Activated CD8-positive, alpha-beta memory T cell treated with anti-CD3 and anti-CD28 coated beads for 24 hours (primary cell): Measurements from ENCODE around the gene RYR3.

Experiments
- DNase-seq: peaks from one replicate; pipeline ENCODE4 v3.0.0-alpha.2; 2020

The RYR3 gene

DNA sequence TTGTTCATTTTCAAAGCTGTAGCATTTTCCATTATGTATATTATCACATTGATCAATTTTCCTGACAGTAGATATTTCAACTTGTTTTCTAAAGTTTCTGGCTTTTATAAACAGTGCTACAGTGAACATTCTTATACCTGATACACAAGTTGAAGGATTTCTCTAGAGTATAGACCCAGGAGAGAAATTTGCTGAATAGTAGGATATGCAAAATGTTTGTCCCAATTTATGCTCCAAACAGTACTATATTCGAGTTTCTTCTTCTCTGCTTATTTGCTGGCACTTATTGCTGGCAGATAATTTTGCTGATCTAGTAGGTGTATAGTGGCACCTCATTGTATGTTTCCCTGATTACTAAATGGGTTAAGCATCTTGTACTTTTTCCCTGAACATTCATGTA lies 540.3 kb downstream of the RYR3 start:
- no peak for DNase-seq

DNA sequence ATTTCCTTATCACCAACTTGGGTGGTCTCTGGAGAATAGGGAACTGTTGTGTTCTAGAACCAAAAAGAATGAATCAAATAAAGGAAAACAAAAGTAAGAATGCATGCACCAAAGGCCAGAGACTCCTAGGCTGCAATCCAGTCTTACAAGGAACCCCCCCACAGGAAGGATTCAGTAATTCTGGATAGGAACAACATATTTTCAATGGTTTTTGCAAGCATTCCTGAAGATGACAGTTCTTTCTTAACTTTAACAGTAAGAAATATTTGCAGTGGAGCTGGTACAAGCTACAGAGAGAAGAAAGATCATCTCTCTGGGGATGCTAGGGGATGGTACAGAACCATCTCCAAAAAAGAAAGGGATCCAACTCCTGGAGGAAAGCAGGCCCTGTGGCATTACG lies 541.3 kb downstream of the RYR3 start:
- DNase-seq, result no peak

DNA sequence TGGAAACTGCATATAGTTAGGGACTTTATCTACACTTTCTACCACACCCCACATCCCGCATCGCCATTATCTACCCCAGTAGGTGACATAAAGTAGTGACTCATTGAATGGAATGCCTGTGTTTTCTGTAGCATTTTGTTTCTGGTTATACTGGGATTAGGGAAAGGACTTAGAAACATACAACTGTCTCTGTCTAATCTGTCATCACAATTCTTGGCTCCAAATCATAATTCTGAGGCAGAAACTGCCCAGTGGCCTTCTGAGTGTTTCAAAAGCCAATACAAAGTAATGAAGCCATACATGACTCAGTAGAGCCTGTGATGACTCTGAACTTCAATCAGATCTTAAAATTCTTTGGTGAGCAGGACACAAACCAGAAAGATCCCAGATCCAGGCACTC lies 541.8 kb downstream of the RYR3 start:
- no peak for DNase-seq

DNA sequence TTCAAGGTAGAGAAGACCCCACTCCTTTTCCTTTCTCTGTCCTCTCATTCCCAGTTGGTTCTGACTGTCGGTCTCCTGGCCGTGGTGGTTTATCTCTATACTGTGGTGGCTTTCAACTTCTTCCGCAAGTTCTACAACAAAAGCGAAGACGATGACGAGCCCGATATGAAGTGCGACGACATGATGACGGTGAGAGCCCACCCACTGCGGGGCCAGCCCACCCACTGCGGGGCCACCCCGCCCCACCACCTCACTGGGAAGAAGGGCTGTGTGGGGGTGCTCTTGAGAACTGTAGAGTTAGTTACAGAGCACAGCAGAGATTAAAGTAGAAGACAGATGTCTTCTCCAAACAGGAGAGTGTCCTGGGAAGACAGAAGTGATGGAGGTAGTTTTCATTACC lies 547.0 kb downstream of the RYR3 start:
- DNase-seq, result no peak

DNA sequence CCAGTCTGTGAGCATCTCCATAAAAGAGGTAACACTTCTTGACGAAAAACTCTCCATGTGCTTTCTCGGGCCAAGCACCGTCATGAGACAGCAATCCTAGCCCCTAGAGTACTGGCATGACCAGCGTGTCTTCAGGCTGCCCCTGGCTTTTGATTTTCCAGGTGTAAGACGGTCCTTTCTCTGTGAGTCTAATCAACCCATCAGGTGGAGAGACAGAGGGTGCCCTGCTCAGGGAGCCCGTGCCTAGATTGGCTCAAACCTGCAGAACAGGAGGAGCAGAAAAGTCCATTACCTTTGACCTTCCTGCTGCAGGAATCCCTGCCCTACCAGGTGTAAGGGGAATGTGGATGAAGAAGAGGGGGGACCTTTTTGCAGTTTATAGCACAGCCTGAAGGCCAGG lies 548.1 kb downstream of the RYR3 start:
- DNase-seq, result no peak

GRCh38 chr15:33859992-33860545 lies 549.3 kb downstream of the RYR3 start:
- DNase-seq, result no peak

GRCh38 chr15:33860754-33861153 lies 550.0 kb downstream of the RYR3 start:
- DNase-seq, result no peak

DNA sequence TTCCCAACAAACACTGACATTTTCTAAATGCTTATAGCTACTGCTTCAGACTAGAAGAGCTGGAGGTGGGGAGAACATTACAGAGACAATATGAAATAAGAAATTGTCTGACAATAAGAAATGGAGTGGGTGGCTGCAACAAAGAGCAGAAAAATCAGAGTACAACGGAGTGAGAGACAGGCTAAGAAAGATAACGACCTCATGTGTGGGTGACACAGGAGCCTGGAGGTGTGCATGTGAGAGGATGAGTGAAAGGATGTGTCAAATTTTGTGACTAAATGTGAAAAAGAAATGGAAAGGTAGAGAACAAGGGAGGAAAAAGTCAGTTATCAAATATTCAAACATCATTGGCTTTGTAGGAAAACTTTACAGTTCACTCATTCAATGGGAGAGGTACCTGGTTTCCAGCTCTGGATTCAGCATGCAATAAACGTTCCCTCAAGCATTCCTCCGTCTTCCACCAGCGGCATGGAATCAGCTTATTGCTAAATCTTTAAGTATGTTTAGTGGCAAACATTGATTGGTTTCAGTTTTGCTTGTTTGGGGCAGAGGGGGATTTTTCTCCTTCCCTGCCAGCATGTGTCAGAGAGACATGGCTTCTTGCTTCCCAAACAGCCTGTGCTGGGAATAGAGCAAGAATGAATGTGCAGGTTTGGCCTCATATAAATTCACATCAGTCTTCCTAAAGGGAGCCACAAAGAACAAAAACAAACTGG lies 553.8 kb downstream of the RYR3 start:
- DNase-seq, result no peak

- no peak for DNase-seq
Observed at GRCh38 chr15:33865416-33865815, 554.6 kb downstream of the RYR3 start.

DNA sequence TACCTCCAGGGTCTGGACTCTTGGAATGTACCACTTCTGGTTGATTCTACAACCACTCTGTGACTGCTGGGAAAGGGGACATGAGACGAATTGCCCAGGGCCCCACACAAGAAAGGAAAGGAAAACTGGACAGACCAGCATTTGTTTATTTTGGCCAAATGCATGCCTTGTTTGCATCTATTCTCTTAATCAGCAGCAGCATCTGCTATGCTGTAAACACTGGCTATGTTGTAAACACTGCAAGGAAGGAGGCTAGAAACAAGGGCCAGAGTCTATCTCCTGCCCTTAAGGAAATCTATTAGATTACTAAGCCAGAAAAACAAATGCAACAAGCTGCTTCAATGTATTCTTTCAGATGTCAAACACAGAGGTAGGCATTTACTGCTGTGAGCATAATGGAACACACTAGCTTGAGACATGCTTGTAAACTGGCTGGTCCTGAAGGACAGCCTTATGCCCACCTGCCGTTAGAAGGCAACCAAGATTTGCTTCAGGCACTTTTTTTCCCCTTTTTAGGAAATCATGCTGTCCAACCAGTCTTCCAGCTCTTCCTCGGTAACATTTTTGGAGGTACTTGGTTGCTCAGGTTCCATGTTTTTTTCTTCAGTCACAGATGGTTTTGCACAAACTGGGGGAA lies 555.5 kb downstream of the RYR3 start:
- DNase-seq, result no peak

DNA sequence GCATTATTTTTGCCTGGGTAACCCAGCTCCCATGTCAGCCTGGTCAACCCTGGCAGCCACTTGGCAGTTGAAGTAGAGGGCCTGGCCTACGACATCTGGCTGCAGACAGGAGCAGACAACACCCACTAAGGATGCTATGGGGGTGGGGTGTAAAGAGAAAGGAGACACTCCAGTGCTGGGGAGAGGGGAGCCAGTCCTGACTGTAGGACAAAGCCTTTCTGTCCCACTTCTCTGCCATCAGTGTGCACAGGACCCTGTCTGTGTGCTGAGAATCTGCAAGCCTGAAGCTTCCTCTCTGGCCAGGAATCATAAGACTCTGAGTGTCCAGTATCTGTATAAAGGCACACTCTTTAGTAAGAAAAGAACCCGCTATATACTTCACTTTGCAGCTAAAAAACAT lies 561.2 kb downstream of the RYR3 start:
- no peak for DNase-seq

- DNase-seq, result no peak
Observed at GRCh38 chr15:33872416-33873106, 561.8 kb downstream of the RYR3 start.

GRCh38 chr15:33874156-33874555 lies 563.4 kb downstream of the RYR3 start:
- DNase-seq, result no peak

DNA sequence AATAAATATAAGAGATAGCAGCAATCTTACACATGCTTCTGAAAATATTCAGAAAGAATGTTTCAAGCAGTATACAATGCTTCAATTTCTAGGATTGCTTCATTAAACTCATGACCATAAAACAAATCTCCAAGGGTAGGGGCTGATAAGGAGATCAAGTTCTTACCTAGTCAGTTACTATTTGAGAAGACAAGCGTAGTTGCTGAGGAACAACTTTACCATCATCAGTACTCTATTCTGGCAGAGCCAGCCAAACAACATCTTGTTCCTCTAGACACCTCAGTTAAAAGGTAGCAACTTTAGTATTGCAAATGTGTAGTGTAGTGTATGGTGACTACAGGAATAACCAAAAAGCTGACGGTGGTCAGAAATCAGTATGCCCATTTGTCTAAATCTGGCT lies 572.2 kb downstream of the RYR3 start:
- DNase-seq, result no peak

- no peak for DNase-seq
Observed at GRCh38 chr15:33888176-33888575, 577.4 kb downstream of the RYR3 start.

DNA sequence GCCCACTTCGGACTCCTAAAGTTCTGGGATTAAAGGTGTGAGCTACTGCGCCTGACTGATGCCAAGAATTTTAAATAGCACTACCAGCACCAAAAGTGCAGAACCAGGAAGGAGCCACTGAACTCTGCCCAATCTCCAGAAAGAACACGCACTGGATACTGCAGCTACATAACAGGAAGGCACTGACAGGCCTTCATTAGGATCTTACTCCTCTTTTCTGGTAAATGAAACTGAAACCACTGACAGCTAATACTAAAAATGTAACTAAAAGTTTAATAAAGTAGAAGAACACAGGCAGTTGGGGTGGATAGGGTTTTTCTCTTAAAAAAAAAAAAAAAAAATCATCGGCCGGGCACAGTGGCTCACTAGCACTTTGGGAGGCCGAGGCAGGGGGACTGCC lies 583.4 kb downstream of the RYR3 start:
- DNase-seq, result no peak

GRCh38 chr15:33902043-33902442 lies 591.3 kb downstream of the RYR3 start:
- DNase-seq, result no peak

DNA sequence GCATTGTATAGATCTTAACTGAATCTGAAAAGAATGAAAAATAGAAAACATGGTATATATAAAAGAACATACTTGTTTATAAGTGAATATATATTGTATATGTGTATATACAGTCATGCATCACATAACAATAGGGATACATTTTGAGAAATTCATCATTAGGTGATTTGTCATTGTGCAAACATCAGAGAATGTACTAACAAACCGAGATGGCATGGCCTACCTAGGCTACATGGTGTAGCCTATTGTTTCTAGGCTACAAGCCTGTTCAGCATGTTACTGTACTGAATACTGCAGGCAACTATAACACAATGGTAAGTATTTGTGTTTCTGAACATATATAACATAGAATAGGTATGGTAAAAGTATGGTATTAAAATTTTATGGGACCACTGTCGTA lies 592.9 kb downstream of the RYR3 start:
- DNase-seq, result no peak

DNA sequence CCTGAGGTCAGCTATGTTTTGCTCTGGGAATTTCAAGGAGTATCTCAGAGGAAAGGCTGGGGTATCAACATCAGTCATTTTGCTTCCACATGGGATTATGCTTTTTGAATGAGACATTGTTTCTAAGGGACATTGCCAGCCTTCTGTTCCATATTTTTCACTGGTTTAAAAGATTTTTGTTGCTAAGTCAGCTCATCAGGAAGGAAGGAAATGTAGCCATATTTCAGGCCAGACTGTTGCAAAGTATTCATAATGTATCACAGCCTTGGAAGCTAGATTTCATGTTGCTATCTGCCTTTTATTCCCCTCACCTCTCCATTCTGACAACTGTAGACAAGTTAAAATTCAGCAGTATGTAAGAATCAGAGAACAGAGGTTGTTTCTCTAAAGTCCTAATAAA lies 596.6 kb downstream of the RYR3 start:
- no peak for DNase-seq

GRCh38 chr15:33908406-33908805 lies 597.6 kb downstream of the RYR3 start:
- no peak for DNase-seq

GRCh38 chr15:33910741-33911140 lies 600.0 kb downstream of the RYR3 start:
- no peak for DNase-seq

DNA sequence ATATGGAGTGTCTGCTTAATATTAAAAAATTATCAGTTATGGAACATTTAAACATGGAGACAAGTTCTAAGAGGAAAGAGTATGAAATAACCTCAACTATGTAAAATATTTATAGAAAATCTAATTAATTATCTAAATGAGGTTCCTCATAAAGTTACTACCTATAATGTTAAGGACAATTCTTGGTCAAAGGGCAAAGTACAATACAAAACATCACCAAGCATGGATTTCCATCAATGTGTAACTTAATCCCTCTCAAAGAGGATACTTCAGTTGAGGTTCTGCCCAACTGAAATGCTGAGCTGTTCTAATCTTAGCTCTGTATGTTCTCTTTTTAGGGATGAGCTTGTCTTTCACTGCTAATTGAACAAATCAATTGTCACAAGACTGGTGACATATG lies 601.6 kb downstream of the RYR3 start:
- no peak for DNase-seq

DNA sequence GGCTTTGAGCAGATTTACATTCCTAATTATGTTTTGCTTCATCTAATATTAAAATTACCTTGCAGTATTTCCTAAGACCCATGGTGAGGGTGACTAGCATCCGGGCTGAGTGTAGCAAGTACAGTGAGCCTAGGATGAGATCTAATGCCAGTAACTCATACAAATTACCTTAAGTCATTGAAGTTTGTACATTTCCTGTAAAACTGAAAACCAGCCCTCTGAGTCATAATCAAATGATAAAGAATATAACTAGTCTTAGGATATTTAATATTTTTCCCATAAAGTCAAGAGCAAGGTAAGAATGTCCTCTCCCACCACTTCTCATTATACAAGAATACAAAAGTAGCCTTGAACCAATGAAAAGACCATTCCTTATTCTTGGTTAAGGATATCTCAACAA lies 602.7 kb downstream of the RYR3 start:
- DNase-seq, result no peak
